Dendritic cell treated with granulocyte-macrophage colony-stimulating factor and Interleukin-4, amounts not matched to agents 40 ng/mL and 50 ng/mL, for 4 days (primary cell): Measurements from ENCODE around the gene CCL13.

ENCODE experiments used
- H3K27ac Mint-ChIP-seq: one replicate; pipeline ENCODE4 v1.8.0; 2022; ENCODE audit warnings: mild to moderate bottlenecking, mixed read lengths
- H3K27me3 Mint-ChIP-seq: one replicate; pipeline ENCODE4 v1.8.0; 2022; ENCODE audit warnings: mild to moderate bottlenecking, mixed read lengths
- H3K36me3 Mint-ChIP-seq: one replicate; pipeline ENCODE4 v1.8.0; 2022; ENCODE audit warnings: low read depth, mixed read lengths
- H3K4me1 Mint-ChIP-seq: one replicate; pipeline ENCODE4 v1.8.0; 2022; ENCODE audit warnings: low read depth, mixed read lengths
- H3K4me3 Mint-ChIP-seq: one replicate; pipeline ENCODE4 v1.8.0; 2022; ENCODE audit warnings: mild to moderate bottlenecking, moderate library complexity, mixed read lengths
- H3K9me3 Mint-ChIP-seq: one replicate; pipeline ENCODE4 v1.8.0; 2022; ENCODE audit warnings: mixed read lengths
- intact Hi-C: fragments of 100-400 bp; cut with micrococcal nuclease; formaldehyde crosslinking; loops from one replicate; pipeline ENCODE4 v1.15.0; 2022

Gene CCL13

GRCh38 chr17:34383216-34383615 is 26.9 kb downstream of the CCL13 start:
- Mint-ChIP-seq H3K9me3 (no peaks in the 10 kb centered on the region), H3K27me3 (peaks cover 3% of the 10 kb centered on the region), H3K27ac (peak overlapping the region; percentile 77), H3K36me3 (no peaks in the 10 kb centered on the region), H3K4me3 (no peak overlapping the region), H3K4me1 (peaks cover 80% of the 10 kb centered on the region)
- intact Hi-C loops, result no loop called here

GRCh38 chr17:34384271-34384670 is 28.0 kb downstream of the CCL13 start:
- intact Hi-C loops, result no loop called here
- H3K27me3 Mint-ChIP-seq, result peaks cover 9% of the 10 kb centered on the region

GRCh38 chr17:34384822-34385605 is 28.7 kb downstream of the CCL13 start:
- peak overlapping the region; percentile 68 for H3K27ac Mint-ChIP-seq
- H3K27me3 Mint-ChIP-seq, result peaks cover 14% of the 10 kb centered on the region
- peaks cover 78% of the 10 kb centered on the region for H3K4me1 Mint-ChIP-seq
- intact Hi-C loops, result no loop called here
- no peaks in the 10 kb centered on the region for H3K9me3 Mint-ChIP-seq
- no peak overlapping the region for H3K4me3 Mint-ChIP-seq
- no peaks in the 10 kb centered on the region for H3K36me3 Mint-ChIP-seq

More at GRCh38 chr17:34384271-34384670, 28.0 kb downstream of the CCL13 start:
- no peaks in the 10 kb centered on the region for H3K36me3 Mint-ChIP-seq
- H3K9me3 Mint-ChIP-seq, result no peaks in the 10 kb centered on the region
- peaks cover 83% of the 10 kb centered on the region for H3K4me1 Mint-ChIP-seq
- no peak overlapping the region for H3K27ac Mint-ChIP-seq
- H3K4me3 Mint-ChIP-seq, result no peak overlapping the region

- no peaks in the 10 kb centered on the region for H3K36me3 Mint-ChIP-seq
- peaks cover 66% of the 10 kb centered on the region for H3K4me1 Mint-ChIP-seq
- intact Hi-C loops, result no loop called here
- H3K27me3 Mint-ChIP-seq, result peaks cover 19% of the 10 kb centered on the region
- H3K9me3 Mint-ChIP-seq, result no peaks in the 10 kb centered on the region
- H3K4me3 Mint-ChIP-seq, result no peak overlapping the region
- peak overlapping the region; percentile 84 for H3K27ac Mint-ChIP-seq
Observed at GRCh38 chr17:34386343-34386696, 30.0 kb downstream of the CCL13 start.

GRCh38 chr17:34386697-34387550 is 30.6 kb downstream of the CCL13 start:
- Mint-ChIP-seq H3K36me3 (no peaks in the 10 kb centered on the region), H3K27me3 (peaks cover 20% of the 10 kb centered on the region), H3K4me1 (peaks cover 65% of the 10 kb centered on the region), H3K4me3 (peak overlapping the region; percentile 2), H3K9me3 (no peaks in the 10 kb centered on the region), H3K27ac (peak overlapping the region; percentile 84)
- intact Hi-C loops, result no loop called here

- Mint-ChIP-seq H3K27ac (peak overlapping the region; percentile 84), H3K4me1 (peaks cover 59% of the 10 kb centered on the region), H3K4me3 (no peak overlapping the region), H3K27me3 (peaks cover 22% of the 10 kb centered on the region), H3K9me3 (no peaks in the 10 kb centered on the region), H3K36me3 (no peaks in the 10 kb centered on the region)
- intact Hi-C loops, result no loop called here
Observed at GRCh38 chr17:34387566-34387965, 31.3 kb downstream of the CCL13 start.

- intact Hi-C loops, result no loop called here
- H3K4me3 Mint-ChIP-seq, result no peak overlapping the region
- H3K36me3 Mint-ChIP-seq, result no peaks in the 10 kb centered on the region
- peak overlapping the region; percentile 44 for H3K27ac Mint-ChIP-seq
- H3K4me1 Mint-ChIP-seq, result peaks cover 54% of the 10 kb centered on the region
- no peaks in the 10 kb centered on the region for H3K9me3 Mint-ChIP-seq
- H3K27me3 Mint-ChIP-seq, result peaks cover 22% of the 10 kb centered on the region
Observed at GRCh38 chr17:34389126-34389750, 33.0 kb downstream of the CCL13 start.

- peaks cover 41% of the 10 kb centered on the region for H3K4me1 Mint-ChIP-seq
- no peak overlapping the region for H3K27ac Mint-ChIP-seq
- H3K27me3 Mint-ChIP-seq, result peaks cover 27% of the 10 kb centered on the region
- H3K36me3 Mint-ChIP-seq, result no peaks in the 10 kb centered on the region
- no peak overlapping the region for H3K4me3 Mint-ChIP-seq
- H3K9me3 Mint-ChIP-seq, result no peaks in the 10 kb centered on the region
- intact Hi-C loops, result no loop called here
Observed at GRCh38 chr17:34390649-34391048, 34.4 kb downstream of the CCL13 start.

- peaks cover 29% of the 10 kb centered on the region for H3K27me3 Mint-ChIP-seq
- H3K9me3 Mint-ChIP-seq, result no peaks in the 10 kb centered on the region
- H3K4me1 Mint-ChIP-seq, result peaks cover 35% of the 10 kb centered on the region
- H3K27ac Mint-ChIP-seq, result no peak overlapping the region
- no peak overlapping the region for H3K4me3 Mint-ChIP-seq
- no peaks in the 10 kb centered on the region for H3K36me3 Mint-ChIP-seq
- intact Hi-C loops, result no loop called here
Observed at GRCh38 chr17:34391241-34391640, 35.0 kb downstream of the CCL13 start.

GRCh38 chr17:34393401-34393800 is 37.1 kb downstream of the CCL13 start:
- no peak overlapping the region for H3K27ac Mint-ChIP-seq
- peaks cover 31% of the 10 kb centered on the region for H3K27me3 Mint-ChIP-seq
- no peak overlapping the region for H3K4me3 Mint-ChIP-seq
- intact Hi-C loops, result no loop called here
- no peaks in the 10 kb centered on the region for H3K9me3 Mint-ChIP-seq
- H3K36me3 Mint-ChIP-seq, result no peaks in the 10 kb centered on the region
- H3K4me1 Mint-ChIP-seq, result peaks cover 31% of the 10 kb centered on the region

- Mint-ChIP-seq H3K27me3 (peaks cover 14% of the 10 kb centered on the region), H3K36me3 (no peaks in the 10 kb centered on the region), H3K9me3 (no peaks in the 10 kb centered on the region), H3K4me1 (peaks cover 59% of the 10 kb centered on the region), H3K27ac (no peak overlapping the region), H3K4me3 (no peak overlapping the region)
- intact Hi-C loops, result no loop called here
Observed at GRCh38 chr17:34397265-34397664, 41.0 kb downstream of the CCL13 start.

GRCh38 chr17:34398990-34399389 is 42.7 kb downstream of the CCL13 start:
- intact Hi-C loops, result no loop called here
- Mint-ChIP-seq H3K4me3 (no peak overlapping the region), H3K4me1 (peaks cover 59% of the 10 kb centered on the region), H3K27me3 (peaks cover 14% of the 10 kb centered on the region), H3K27ac (peak overlapping the region; percentile 77), H3K9me3 (no peaks in the 10 kb centered on the region), H3K36me3 (no peaks in the 10 kb centered on the region)

GRCh38 chr17:34399725-34400124 is 43.4 kb downstream of the CCL13 start:
- Mint-ChIP-seq H3K4me3 (no peak overlapping the region), H3K27ac (no peak overlapping the region), H3K36me3 (no peaks in the 10 kb centered on the region), H3K27me3 (peaks cover 12% of the 10 kb centered on the region), H3K9me3 (no peaks in the 10 kb centered on the region), H3K4me1 (peaks cover 61% of the 10 kb centered on the region)
- intact Hi-C loops, result no loop called here
